SK-N-SH (cell line): ENCODE data around the gene DDIT4. TPM values are rescaled to one million over a fixed set of nuclear protein-coding genes. Genes with fewer than 3 reads are reported as not detected.
A peak's percentile ranks its signal among the peaks of the same experiment; 100 is the strongest.

ENCODE experiments used
- CTCF ChIA-PET: fragments of 300-600, 350-600 bp; formaldehyde crosslinking; extraction: SDS; loops from one replicate; lab custom pipeline; 2021; lab: Yijun Ruan, JAX
- POLR2A ChIA-PET: fragments of 350-600 bp; sonication (Branson Sonifier 250); formaldehyde crosslinking; extraction: SDS; loops from one replicate; lab custom pipeline; 2020; ENCODE audit warnings: antibody characterized with exemption, inconsistent platforms; lab: Yijun Ruan, JAX
- DNase-seq: peaks from one replicate; pipeline ENCODE4 v3.0.0; 2012
- H2AFZ ChIP-seq: fragments of 200-600 bp; sonication (generic); 2 replicates; pipeline ENCODE4 v1.8.1; 2016; ENCODE audit warnings: antibody characterized with exemption, mild to moderate bottlenecking, low read depth
- H3F3A ChIP-seq: fragments of 200-600 bp; sonication (generic); replicated peaks from 2 replicates; pipeline ENCODE3; 2016; ENCODE audit warnings: antibody characterized with exemption, mild to moderate bottlenecking; ENCODE audit not compliant: insufficient read depth
- H3K27ac ChIP-seq, 2 experiments: fragments of 200-500 bp in 1 of 2; fragments of 200-600 bp in 1 of 2; sonication (Bioruptor generic) in 1 of 2; sonication (generic), shearing (Covaris generic) in 1 of 2; 2 replicates each; pipeline versions ENCODE4 v1.5.1 to v1.6.1; 2014 to 2016; ENCODE audit warnings: low read depth in 2 of 2, inconsistent platforms in 1 of 2, low read length in 1 of 2, mild to moderate bottlenecking in 1 of 2, mixed read lengths in 1 of 2
- H3K27me3 ChIP-seq: fragments of 200-600 bp; sonication (generic), shearing (Covaris generic); 2 replicates; pipeline ENCODE4 v1.6.1; 2016; ENCODE audit warnings: mixed run types; ENCODE audit not compliant: insufficient read depth
- H3K36me3 ChIP-seq, 2 experiments: fragments of 200-500 bp in 1 of 2; fragments of 200-600 bp in 1 of 2; sonication (Bioruptor generic) in 1 of 2; sonication (generic) in 1 of 2; replicated peaks in 1 of 2; 2 replicates each; pipeline versions ENCODE3 to v1.5.1; 2014 to 2016; ENCODE audit warnings: low read length in 1 of 2, mild to moderate bottlenecking in 1 of 2; ENCODE audit not compliant: insufficient read depth in 2 of 2, control insufficient read depth in 1 of 2
- H3K4me1 ChIP-seq, 2 experiments: fragments of 200-500 bp in 1 of 2; fragments of 200-600 bp in 1 of 2; sonication (Bioruptor generic) in 1 of 2; sonication (generic), shearing (Covaris generic) in 1 of 2; 2 replicates each; pipeline versions ENCODE4 v1.5.1 to v1.6.1; 2014 to 2016; ENCODE audit warnings: low read depth in 1 of 2, low read length in 1 of 2, mixed run types in 1 of 2; ENCODE audit not compliant: insufficient read depth in 2 of 2, control insufficient read depth in 1 of 2
- H3K4me2 ChIP-seq: fragments of 200-600 bp; sonication (generic), shearing (Covaris generic); 2 replicates; pipeline ENCODE4 v1.6.1; 2017; ENCODE audit warnings: mixed run types
- H3K4me3 ChIP-seq, 2 experiments: fragments of 200-500 bp in 1 of 2; fragments of 200-600 bp in 1 of 2; sonication (Bioruptor generic) in 1 of 2; sonication (generic), shearing (Covaris generic) in 1 of 2; 2 replicates each; pipeline versions ENCODE4 v1.5.1 to v1.8.1; 2014 to 2016; ENCODE audit warnings: low read depth in 2 of 2, inconsistent platforms in 1 of 2, low read length in 1 of 2, mild to moderate bottlenecking in 1 of 2, mixed read lengths in 1 of 2, moderate library complexity in 1 of 2
- H3K79me2 ChIP-seq: fragments of 200-600 bp; sonication (generic); 2 replicates; pipeline ENCODE4 v1.8.1; 2017; ENCODE audit warnings: mild to moderate bottlenecking; ENCODE audit not compliant: insufficient read depth
- H3K9ac ChIP-seq: fragments of 200-600 bp; sonication (generic); 2 replicates; pipeline ENCODE4 v1.6.1; 2017; ENCODE audit warnings: mixed run types
- H3K9me2 ChIP-seq: fragments of 200-600 bp; sonication (generic); 2 replicates; pipeline ENCODE4 v1.6.1; 2017; ENCODE audit warnings: mixed run types
- H3K9me3 ChIP-seq: fragments of 200-600 bp; sonication (generic); 2 replicates; pipeline ENCODE4 v1.6.1; 2017; ENCODE audit warnings: mixed run types, mild to moderate bottlenecking, moderate library complexity
- H4K20me1 ChIP-seq: fragments of 200-600 bp; sonication (generic); 2 replicates; pipeline ENCODE4 v1.6.1; 2017; ENCODE audit warnings: mild to moderate bottlenecking, mixed run types; ENCODE audit not compliant: insufficient read depth
- CHD2 ChIP-seq: fragments of 150-350 bp; IDR thresholded peaks from 2 replicates; pipeline ENCODE4 v1.6.1; 2018; ENCODE audit warnings: low read length; ENCODE audit not compliant: partially characterized antibody
- EP300 ChIP-seq, 2 experiments: IDR thresholded peaks; 2 replicates each; pipeline versions ENCODE4 v1.4.0 to v1.6.1; 2012; ENCODE audit warnings: borderline replicate concordance in 1 of 2, low read depth in 1 of 2, low read length in 1 of 2
- EZH2phosphoT487 ChIP-seq: fragments of 200-600 bp; sonication (generic); IDR thresholded peaks from 2 replicates; pipeline ENCODE4 v1.6.1; 2017; ENCODE audit warnings: low read depth, mixed run types, mild to moderate bottlenecking, antibody characterized with exemption, moderate library complexity, borderline replicate concordance
- FOSL2 ChIP-seq: IDR thresholded peaks from 2 replicates; pipeline ENCODE4 v1.4.0; 2012; ENCODE audit warnings: low read depth, mild to moderate bottlenecking, moderate library complexity, borderline replicate concordance
- GATA2 ChIP-seq: sonication (generic); formaldehyde crosslinking; IDR thresholded peaks from 2 replicates; pipeline ENCODE4 v1.5.0; 2020; ENCODE audit warnings: mild to moderate bottlenecking, missing genetic modification reagents
- JUND ChIP-seq: IDR thresholded peaks from 2 replicates; pipeline ENCODE4 v1.4.0; 2012
- NFIC ChIP-seq: IDR thresholded peaks from 2 replicates; pipeline ENCODE4 v1.4.0; 2012; ENCODE audit warnings: borderline replicate concordance
- RCOR1 ChIP-seq: fragments of 150-350 bp; IDR thresholded peaks from 2 replicates; pipeline ENCODE4 v1.6.1; 2017; ENCODE audit warnings: antibody characterized with exemption, low read length
- RFX5 ChIP-seq: IDR thresholded peaks from 2 replicates; pipeline ENCODE4 v1.6.1; 2012; ENCODE audit warnings: mild to moderate bottlenecking, improper control_type of control experiment, low read length
- SMC3 ChIP-seq: IDR thresholded peaks from 2 replicates; pipeline ENCODE4 v1.6.1; 2012; ENCODE audit warnings: low read depth, low read length, improper control_type of control experiment
- TAF1 ChIP-seq: IDR thresholded peaks from 2 replicates; pipeline ENCODE4 v1.6.1; 2012; ENCODE audit warnings: low read depth, mild to moderate bottlenecking, low read length, moderate library complexity, borderline replicate concordance
- TEAD4 ChIP-seq: IDR thresholded peaks from 2 replicates; pipeline ENCODE4 v1.4.0; 2012; ENCODE audit warnings: mild to moderate bottlenecking, borderline replicate concordance; ENCODE audit not compliant: insufficient read depth
- WGBS: methylation state at CpG from one replicate; pipeline ENCODE4 v1.1.6; 2017; ENCODE audit warnings: low lambda C conversion rate; 5-methylcytosine and 5-hydroxymethylcytosine counted together
- polyA plus RNA-seq, 3 experiments: library from polyadenylated mRNA; depleted of rRNA; stranded (reverse); fragments of >200 nt; gene quantifications; 2 replicates each; pipeline ENCODE4 v1.2.3, GENCODE V29; 2012
- TF ChIP-seq, protein P1 (sequence below): IDR thresholded peaks from 2 replicates; pipeline ENCODE4 v1.4.0; 2012; ENCODE audit warnings: low read depth, borderline replicate concordance

DDIT4 gene
- polyA plus RNA-seq, 1 of the 3 experiments (the other 2 are of a cell fraction), result 24.9 TPM

DNA sequence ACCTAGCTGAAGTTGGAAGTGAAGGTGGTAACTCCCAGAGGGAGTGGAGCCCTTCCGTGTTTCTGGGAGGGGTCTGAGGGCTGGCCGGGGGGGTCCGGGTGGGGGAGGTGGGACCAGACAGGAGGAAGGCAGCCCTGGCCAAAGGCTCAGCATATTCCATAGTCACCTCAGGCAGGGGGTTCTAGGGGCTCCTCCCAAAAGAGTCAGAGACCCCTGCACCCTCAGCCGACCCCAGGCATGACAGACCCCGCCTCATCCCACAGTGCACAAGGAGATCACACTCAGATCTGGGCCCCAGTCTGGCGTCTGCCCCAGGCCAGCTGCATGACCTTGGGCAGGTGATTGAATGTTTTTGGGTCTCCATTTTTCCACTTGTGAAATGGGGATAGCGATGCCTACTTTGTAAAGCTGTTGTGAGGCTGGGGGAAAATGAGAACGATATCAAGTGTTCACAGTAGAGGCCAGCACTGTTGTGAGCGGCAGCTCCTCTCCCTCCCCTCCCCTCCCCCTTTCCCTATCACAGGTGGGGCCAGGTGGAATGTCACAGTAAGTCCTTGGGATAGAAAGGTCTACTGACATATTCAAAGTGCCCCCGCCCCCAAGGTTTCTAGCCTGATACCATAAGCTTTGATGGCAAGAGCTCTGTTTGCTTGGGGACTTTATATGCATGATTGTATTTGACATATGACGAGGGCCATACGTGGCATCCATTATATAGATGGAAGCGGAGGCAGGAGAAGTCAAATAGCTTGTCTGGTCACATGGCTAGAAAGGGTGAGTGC is 47.7 kb downstream of the DDIT4 start:
- TF ChIP-seq RFX5, result no peak
- no peak for TF ChIP-seq RCOR1
- no peaks in the 10 kb centered on the region for H3K36me3 ChIP-seq
- no peaks in the 10 kb centered on the region for H3K79me2 ChIP-seq
- H3K27ac ChIP-seq, result peak overlapping the region; percentile 94 to 97
- ChIA-PET CTCF (interaction anchor here (0.9 to 4.5 kb wide), 12 partner anchors 8 to 425 kb away, joined by 3 to 48 read pairs (median 6); partner anchors contain the start of gene DDIT4), POLR2A (interaction anchor here (0.7 to 10.9 kb wide), 14 partner anchors 8 to 322 kb away, joined by 3 to 188 read pairs (median 8); partner anchors contain the start of gene DDIT4)
- H3K27me3 ChIP-seq, result no peaks in the 10 kb centered on the region
- WGBS, result 78% methylated on average over 6 of the region's 13 CpGs
- H3K9me2 ChIP-seq, result no peaks in the 10 kb centered on the region
- H2AFZ ChIP-seq, result no peak overlapping the region
- DNase-seq, result no peak
- no peaks in the 10 kb centered on the region for H3K9me3 ChIP-seq
- peaks cover 35 to 73% of the 10 kb centered on the region in 2 experiments for H3K4me1 ChIP-seq
- no peaks in the 10 kb centered on the region for H4K20me1 ChIP-seq
- H3K4me3 ChIP-seq, result no peak overlapping the region
- peak overlapping the region; percentile 83; the same call in 1 of the 2 replicates for H3K4me2 ChIP-seq
- peaks cover 19% of the 10 kb centered on the region for H3F3A ChIP-seq
- peak overlapping the region; percentile 79; the same call in 1 of the 2 replicates for H3K9ac ChIP-seq

DNA sequence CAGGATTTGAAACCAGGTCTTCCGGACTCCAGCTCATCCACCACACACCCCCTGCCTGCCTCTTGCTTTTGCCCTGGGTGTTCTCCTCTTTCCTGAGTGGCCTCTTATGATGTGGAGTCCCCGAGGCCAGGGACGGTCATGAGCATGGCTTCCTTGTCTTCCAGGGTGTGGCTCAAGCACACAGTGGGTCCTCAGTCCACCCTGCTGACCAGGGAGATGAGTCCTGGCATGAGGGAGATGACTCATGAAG is 48.2 kb downstream of the DDIT4 start:
- no peaks in the 10 kb centered on the region for H4K20me1 ChIP-seq
- DNase-seq, result no peak
- no peaks in the 10 kb centered on the region for H3K9me3 ChIP-seq
- H3K79me2 ChIP-seq, result no peaks in the 10 kb centered on the region
- H3K27ac ChIP-seq, result peak overlapping the region; percentile 94 to 97
- POLR2A ChIA-PET, result interaction anchor here (0.7 to 10.9 kb wide), 4 partner anchors 9 to 48 kb away, joined by 3 to 188 read pairs (median 6); partner anchors contain the start of gene DDIT4
- peaks cover 32 to 68% of the 10 kb centered on the region in 2 experiments for H3K4me1 ChIP-seq
- peaks cover 19% of the 10 kb centered on the region for H3F3A ChIP-seq
- H2AFZ ChIP-seq, result no peak overlapping the region
- no peaks in the 10 kb centered on the region for H3K36me3 ChIP-seq
- no peak overlapping the region for H3K4me3 ChIP-seq
- no peak overlapping the region for H3K9ac ChIP-seq
- H3K27me3 ChIP-seq, result no peaks in the 10 kb centered on the region
- no peaks in the 10 kb centered on the region for H3K9me2 ChIP-seq
- WGBS, result 100% methylated on average over 1 of the region's 3 CpGs
- CTCF ChIA-PET, result interaction anchor here (0.9 to 4.5 kb wide), 8 partner anchors 10 to 426 kb away, joined by 3 to 48 read pairs (median 6); partner anchors contain the start of gene DDIT4
- no peak overlapping the region for H3K4me2 ChIP-seq
- TF ChIP-seq TAF1, result no peak
- TF ChIP-seq FOSL2, result no peak
- TF ChIP-seq EP300 (IDR thresholded peaks at IDR 0.05; ENCODE audit: borderline replicate concordance in 1 of 2, low read depth in 1 of 2, low read length in 1 of 2), result no peak
- TF ChIP-seq NFIC, result no peak
- TF ChIP-seq, protein P1, sequence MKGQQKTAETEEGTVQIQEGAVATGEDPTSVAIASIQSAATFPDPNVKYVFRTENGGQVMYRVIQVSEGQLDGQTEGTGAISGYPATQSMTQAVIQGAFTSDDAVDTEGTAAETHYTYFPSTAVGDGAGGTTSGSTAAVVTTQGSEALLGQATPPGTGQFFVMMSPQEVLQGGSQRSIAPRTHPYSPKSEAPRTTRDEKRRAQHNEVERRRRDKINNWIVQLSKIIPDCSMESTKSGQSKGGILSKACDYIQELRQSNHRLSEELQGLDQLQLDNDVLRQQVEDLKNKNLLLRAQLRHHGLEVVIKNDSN, result no peak
- TF ChIP-seq SMC3, result no peak
- no peak for TF ChIP-seq EZH2phosphoT487
- TF ChIP-seq GATA2 (CRISPR knock-in tag), result no peak
- TF ChIP-seq CHD2, result no peak
- no peak for TF ChIP-seq TEAD4
- TF ChIP-seq RFX5, result no peak
- no peak for TF ChIP-seq JUND
